Stimulated activated naive CD8-positive, alpha-beta T cell treated with anti-CD3 and anti-CD28 coated beads, Interleukin-15, Interleukin-2, amounts not matched to agents 100 U/mL and 50 U/mL, for 24 hours (primary cell): Measurements from ENCODE around the gene PLAGL1.
A peak's percentile ranks its signal among the peaks of the same experiment; 100 is the strongest.
"Not testable (repeated sequence)": the region's sequence is repeated elsewhere in the genome, so short reads cannot be mapped to it uniquely, and the experiment has no call there.

ENCODE experiments used
- ATAC-seq: fragments of 150-1000 bp; cut with Tn5 transposase; one replicate; pipeline ENCODE4 v1.10.0; 2021
- DNase-seq: peaks from one replicate; pipeline ENCODE4 v3.0.0; 2021

Gene PLAGL1, protein sequence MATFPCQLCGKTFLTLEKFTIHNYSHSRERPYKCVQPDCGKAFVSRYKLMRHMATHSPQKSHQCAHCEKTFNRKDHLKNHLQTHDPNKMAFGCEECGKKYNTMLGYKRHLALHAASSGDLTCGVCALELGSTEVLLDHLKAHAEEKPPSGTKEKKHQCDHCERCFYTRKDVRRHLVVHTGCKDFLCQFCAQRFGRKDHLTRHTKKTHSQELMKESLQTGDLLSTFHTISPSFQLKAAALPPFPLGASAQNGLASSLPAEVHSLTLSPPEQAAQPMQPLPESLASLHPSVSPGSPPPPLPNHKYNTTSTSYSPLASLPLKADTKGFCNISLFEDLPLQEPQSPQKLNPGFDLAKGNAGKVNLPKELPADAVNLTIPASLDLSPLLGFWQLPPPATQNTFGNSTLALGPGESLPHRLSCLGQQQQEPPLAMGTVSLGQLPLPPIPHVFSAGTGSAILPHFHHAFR

DNA sequence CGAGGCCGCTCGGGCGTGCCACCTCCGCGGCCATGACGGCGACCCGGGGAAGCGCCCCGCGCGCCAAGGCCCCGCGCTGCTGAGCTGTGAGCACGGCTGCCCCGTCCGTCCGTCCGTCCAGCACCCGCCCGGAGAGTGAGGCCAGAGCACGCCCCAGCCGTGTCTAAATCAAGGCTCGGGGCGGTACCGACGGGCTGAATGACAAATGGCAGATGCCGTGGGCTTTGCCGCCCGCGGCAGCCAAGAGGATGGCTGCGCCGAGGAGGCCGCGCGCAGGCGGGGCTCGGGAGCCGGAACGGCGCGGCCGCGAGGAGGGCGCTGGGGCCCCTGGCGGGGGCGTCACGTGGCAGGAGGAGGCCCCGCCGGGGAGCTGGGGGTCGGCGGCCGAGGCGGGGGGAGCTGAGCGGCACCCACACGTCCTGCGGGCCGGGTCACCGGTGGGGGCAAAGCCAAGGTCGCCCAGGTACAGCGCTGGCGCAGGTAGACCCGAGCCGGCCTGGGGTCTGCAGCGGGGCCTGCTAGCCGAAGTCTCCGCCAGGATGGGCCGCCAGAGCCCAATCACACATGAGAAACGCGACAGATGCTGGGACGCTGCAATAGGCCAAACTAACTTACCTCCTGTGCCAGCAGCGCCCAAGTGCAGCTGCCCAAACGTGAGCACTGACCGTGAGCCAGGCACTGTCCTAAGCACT is at the start of gene PLAGL1:
Gene PLAGL1, minus strand, starts transcription at position 140 of the 692 bp plus-strand sequence. CDS start 60,123 bp downstream, outside the sequence.
- DNase-seq (peak; percentile 32), ATAC-seq (peak; percentile 59)

DNA sequence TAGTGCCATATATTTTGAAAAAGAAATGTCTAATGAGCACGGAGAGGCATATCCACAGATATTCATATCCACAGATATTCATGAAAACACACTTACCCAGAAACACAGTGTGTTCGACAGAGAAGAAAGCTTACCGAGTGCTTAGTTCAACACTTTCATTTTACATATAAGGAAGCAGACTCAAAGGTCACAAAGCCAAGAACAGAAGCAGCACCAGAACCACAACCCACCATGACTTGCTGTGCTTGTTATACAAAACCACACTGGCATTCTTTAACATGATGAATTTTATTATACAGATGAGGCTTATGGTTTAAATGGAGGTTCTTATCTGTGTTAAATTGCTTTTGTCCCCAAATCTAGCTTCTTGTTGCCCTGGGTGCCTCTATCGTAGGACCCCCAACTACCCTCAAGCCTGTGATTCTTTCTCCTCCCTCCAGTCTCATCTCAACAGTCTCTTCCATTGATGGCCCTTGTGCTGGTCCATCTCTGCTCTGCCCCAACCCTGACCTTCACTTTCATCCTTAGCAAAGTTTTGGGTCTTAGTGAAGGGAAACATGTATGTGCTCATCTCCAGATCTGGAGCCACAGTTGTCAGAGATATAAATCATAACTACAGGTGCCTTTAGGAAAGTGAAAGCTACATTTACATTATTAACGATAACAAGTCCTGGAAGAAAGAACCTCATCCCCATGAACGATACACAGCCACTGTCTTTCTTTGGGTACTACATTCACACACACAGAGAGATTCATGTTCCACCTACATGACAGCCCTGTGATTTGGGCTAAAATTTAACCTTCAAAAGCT is 47.3 kb upstream of the PLAGL1 start:
- ATAC-seq, result peak; percentile 90
- peak; percentile 41 for DNase-seq

DNA sequence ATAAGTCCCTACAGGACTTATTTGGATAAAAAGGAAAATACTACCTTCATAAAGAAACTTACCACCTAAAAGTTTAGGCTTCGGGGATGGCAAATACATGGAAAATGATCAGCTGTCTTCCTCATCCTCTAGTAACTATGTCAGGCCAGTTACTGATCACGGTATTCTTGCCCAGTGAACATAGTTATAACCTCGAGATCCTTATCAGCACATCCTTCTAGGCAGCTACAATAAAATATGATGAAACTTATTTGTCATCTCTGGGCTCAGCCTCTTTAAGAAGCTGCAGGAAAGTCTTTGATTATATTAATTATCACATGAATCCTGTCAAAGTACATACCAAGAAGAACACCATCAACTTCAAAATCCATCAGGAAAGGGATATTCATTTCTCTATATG is 45.5 kb upstream of the PLAGL1 start:
- ATAC-seq (no peak), DNase-seq (no peak)

DNA sequence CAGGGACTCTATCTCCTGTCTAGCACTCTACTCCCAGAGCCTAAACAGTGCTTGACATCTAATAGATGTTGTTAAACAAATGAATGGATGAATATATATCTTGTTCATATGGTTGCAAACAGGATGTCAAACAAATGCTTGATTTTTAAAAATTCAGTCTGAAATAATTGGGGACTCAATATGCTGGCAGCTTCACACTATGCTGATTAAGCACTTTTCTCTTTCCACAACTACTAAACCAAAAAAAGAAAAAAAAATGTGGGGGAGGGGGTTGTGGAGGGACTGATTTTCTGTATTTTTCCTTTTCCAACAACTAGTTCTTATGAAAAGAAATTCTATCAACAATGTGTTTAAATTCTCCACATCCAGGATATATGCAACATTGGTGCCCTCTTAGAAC is 44.4 kb upstream of the PLAGL1 start:
- DNase-seq (no peak), ATAC-seq (no peak)

DNA sequence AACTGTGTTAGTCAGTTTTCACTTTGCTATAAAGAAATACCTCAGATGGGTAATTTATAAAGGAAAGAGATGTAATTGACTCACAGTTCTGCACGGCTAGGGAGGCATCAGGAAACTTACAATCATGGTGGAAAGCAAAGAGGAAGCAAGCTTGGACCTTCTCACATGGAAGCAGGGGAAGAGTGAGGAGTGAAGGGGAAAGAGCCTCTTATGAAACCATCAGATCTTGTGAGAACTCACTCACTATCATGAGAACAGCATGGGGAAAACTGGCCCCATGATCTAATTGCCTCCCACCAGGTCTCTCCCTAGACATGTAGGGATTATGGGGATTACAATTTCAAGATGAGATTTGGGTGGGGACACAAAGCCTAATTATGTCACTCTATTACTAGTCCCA is 41.3 kb upstream of the PLAGL1 start:
- DNase-seq (no peak), ATAC-seq (no peak)

DNA sequence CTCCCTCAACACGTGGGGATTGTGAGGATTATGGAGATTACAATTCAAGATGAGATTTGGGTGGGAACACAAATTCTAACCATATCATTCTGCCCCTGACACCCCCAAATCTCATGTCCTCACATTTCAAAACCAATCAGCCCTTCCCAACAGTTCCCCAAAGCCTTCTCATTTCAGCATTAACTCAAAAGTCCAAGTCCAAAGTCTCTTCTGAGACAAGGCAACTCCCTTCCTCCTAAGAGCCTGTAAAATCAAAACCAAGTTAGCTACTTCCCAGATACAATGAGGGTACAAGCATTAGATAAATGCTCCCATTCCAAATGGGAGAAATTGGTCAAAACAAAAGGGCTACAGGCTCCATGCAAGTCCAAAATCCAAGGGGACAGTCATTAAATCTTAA is 39.6 kb upstream of the PLAGL1 start:
- ATAC-seq (no peak), DNase-seq (no peak)

DNA sequence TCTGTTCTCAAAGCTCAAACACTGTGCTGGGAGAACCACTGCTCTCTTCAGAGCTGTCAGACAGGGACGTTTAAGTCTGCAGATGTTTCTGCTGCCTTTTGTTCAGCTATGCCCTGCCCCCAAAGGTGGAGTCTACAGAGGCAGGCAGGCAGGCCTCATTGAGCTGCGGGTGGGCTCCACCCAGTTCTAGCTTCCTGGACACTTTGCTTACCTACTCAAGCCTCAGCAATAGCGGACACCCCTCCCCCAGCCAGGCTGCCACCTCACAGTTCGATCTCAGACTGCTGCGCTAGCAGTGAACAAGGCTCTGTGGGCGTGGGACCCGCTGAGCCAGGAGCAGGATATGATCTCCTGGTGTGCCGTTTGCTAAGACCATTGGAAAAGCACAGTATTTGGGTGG is 38.6 kb upstream of the PLAGL1 start:
- ATAC-seq, DNase-seq: not testable (repeated sequence)

DNA sequence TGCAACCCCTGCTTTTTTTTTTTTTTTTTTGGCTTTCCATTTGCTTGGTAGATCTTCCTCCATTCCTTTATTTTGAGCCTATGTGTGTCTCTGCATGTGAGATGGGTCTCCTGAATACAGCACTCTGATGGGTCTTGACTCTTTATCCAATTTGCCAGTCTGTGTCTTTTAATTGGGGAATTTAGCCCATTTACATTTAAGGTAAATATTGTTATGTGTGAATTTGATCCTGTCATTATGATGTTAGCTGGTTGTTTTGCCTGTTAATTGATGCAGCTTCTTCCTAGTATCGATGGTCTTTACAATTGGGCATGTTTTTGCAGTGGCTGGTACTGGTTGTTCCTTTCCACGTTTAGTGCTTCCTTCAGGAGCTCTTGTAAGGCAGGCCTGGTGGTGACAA is 36.9 kb upstream of the PLAGL1 start:
- not testable (repeated sequence) for DNase-seq, ATAC-seq

DNA sequence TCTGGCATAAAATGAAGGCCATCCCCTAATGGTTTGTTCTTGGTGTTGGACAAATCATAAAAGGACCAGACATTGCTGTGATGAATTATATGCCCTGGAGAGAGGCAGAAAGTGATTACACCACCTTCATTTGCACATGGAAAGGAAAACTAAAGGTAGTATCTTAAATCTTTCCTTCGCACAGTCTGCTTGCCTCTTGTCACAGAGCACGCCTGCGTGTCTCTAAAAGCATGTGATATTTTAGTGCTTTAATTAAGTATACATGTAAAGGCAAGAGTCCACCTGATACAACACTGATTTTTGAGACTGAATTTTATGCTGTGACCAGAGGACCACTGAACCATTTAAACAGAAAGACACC is 28.8 kb upstream of the PLAGL1 start:
- no peak for DNase-seq
- ATAC-seq, result no peak

DNA sequence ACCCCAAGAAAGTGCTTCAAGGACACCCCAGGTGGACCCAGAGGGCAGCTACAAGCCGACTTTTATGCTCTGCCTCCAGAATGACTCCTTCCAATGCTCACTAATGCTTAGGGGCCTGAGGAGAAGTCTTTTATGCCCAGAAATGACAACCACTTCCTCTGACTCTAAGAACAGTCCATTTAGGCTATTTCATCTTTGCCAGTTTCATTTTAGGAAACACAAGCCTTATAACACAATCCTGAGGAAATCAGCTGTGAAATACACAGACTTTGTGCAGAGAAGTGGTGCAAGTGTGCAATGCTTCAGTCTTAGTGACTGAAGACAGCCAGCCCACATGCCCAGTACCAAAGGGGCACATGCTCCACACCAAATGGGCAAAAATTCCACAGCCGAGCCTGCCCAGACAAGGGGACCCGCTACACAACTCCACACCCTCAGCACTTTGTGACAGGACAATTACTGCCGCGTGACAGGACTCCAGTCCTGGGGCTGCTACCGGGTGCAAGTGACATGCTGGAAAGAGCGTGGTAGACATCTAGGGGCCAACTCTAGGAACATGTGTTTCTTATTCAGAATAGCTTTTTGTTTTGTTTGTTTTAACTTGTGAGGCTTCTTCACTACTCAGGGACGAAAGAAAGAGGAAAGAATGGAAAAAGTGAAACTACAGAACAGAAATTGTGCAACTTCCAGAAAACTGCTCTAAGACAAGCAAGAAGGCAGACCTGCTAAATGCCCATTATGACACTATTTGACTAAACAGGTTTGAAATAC is 28.2 kb upstream of the PLAGL1 start:
- peak; percentile 14 for DNase-seq
- peak; percentile 32 for ATAC-seq

DNA sequence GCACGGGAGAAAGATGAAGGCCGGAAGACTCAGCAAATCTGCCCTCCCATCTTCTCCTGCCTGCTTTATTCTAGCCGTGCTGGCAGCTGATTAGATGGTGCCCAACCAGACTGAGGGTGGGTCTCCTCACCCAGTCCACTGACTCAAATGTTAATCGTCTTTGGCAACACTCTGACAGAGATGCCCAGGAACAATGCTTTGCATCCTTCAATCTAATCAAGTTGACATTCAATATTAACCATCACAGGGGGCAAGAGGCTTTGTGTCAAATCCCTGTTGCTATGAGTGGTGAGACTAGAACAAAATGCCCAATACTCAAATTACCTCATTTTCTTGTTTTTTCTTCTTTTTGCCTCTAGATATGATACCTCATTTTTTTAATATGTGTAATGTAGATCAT is 27.4 kb upstream of the PLAGL1 start:
- ATAC-seq (no peak), DNase-seq (no peak)

DNA sequence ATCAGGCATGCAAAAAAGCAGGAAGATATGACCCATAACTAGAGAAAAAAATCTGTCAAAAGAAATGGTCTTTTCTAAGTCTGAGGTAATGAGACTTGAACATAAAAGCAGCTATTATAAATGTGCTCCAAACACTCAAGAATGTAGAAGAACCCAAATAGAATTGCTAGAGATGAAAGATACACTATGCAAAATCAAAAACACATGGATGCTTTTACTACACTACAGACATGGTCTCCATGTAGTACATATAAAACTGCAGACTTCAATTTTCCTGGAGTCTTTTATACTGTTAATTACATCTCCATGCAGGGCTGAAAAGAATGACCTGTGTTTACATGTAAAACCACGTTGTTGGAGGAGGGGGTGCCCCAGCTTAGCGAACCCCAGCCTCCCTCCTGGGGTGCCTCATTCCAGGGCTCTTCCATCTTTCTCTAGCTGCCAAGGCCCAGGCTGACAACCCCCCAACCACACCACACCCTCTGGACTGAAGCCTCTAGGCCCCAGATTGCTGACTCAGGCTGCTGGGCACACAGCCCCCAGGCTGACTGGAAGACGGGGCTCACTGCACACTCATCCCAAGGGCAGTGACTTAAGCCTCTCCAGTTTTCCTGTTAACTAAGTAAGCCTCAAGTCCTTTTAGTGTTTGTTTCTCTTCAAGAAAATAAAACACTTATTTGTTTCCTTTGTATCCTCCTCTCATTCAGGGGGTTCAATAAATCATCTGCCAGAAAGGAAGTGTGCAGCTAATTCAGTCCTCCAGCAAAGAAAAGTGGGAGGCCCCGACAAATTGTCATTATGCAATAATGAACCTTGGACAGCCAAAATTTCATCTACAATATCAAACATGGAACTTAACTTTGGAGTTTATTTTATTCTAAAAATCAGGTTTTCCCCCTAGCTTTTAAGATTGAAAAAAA is 26.0 kb upstream of the PLAGL1 start:
- ATAC-seq (no peak), DNase-seq (no peak)

DNA sequence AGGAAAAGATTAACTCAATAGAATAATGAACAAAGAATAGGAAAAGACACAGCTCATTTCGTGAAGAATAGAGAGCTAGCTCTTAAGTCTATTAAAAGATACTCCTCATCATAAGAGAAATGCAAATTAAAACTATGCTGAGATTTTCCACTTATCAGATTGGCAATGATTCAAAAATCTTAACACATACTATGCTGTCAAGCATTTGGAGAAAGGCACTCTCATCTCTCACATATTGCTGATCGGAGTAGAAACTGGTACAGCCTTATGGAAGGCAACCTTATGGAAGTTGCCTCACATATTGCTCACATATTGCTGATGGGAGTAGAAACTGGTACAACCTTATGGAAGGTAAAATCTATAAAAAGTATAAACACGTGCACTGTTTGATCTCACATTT is 21.4 kb upstream of the PLAGL1 start:
- ATAC-seq, result no peak
- DNase-seq, result no peak

DNA sequence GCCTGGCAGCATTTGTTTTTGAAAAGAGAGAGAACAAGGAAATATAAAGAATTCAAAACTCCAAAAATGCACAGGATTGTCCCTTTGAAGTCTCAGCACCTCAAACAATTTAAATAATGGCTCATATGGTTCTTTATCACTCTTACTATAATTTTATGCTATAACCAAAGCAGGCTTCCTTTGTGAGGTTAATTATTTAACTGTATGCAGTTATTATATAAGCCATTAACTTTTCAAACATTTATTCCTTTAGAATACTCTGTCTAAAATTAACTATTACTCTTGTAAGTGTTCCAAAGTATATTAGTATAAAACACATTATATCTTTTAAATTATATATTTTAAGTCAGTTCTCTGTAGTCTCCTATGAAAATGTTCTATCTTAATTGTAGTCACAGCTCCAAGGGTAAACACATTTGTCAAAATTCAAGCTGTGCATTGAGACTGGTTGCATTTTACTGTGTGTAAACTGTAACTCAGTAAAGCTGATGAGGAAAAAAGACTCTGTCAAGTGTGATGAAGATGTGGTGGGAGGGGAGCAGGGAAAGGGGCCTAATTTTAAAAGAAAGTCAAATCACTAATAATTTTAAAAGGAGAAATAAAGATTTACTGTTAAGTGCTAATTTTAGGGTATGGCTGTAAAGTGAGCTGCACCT is 20.0 kb upstream of the PLAGL1 start:
- no peak for DNase-seq
- ATAC-seq, result no peak

DNA sequence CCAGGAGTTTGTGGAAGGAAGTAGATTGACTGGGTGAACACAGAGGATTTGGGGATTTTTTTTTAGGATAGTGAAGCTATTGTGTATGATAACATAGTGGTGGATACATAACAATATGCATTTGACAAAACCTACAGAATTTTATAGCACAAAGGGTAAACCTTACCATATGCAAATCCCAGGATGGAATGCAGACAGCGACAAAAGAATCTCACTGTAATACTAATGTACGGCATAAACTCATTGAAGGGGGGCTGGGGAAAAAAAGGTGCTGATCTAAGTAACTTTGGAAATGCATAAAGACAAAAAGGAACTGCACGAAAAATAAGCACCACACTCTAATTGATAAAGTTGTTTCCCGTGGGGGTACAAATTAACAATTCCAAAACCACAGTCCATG is 15.2 kb upstream of the PLAGL1 start:
- ATAC-seq (no peak), DNase-seq (no peak)

DNA sequence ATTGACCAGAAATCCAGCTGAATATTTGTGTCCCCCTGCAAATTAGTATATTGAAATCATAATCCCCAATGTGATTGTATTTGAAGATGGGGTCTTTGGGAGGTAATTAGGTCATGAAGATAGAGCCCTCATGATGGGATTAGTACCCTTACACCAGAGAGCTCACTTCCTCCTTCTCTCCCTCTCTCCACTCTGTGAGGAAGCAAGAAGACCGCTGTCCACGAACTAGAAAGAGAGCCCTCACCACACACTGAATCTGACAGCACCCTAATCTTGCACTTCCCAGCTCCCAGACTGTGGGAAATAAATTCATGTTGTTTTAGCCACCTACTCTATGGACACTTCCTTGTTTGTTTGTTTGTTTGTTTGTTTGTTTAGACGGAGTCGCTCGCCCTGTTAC is 11.9 kb upstream of the PLAGL1 start:
- ATAC-seq (no peak), DNase-seq (no peak)

DNA sequence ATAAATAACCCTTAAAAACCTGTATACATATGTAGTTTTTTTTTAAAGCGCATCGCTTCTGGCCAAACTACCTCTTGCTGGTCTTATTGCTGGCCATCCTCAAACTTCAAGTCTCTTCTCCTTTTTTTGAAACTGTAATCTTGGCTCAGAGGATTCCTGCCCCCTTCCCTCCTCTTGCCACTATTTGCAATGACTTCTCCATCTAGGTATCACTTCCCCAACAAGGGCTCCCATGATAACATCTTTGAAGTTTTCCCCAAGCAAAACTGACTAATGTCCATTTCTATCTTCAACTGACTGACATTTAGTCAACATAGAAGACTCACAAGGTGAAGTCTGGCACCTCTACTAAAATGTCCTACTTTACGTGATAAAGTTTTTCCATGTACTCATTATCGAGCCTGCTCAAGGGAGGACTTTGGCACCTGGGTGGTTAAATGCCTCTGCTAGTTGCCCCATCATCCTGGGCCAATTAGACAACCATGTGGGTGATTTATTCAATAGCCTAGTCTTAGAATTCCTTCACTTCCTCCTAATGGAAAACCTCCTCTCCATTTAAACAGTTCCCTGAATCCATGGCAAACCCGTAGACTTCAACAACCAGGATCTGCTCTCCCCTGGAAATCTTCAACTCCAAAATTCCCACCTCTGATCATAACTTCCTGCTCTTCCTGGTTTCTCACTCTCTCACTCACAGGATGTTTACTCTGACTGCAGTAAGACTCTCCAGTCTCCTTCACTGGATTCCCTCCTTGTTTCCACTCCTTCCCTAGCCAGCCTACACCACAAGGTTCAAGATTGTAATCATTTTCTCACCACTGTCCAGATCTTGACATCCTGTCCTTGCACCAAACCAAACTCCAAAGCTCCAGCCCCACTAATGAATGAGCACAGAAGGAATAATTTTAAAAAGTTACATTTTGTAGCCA is 9.4 kb upstream of the PLAGL1 start:
- DNase-seq (no peak), ATAC-seq (peak; percentile 40)

DNA sequence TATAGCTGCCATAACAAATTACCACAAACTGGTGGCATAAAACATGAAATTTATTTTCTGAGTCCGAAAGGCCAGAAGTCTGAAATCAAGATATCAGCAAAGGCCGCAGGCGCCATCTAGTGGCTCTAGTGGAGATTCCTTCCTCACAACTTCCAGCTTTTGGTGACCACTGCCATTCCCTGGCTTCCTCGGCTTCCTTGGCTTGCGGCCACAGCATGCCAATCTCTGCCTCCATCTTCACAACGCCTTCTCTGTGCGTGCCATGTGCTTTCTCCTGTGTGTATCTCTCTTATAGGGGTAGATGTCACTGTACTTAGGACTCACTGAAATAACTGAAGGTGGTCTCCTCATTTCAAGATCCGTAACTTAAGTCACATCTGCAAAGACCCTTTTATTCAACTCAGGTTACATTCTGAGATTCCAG is 5.4 kb upstream of the PLAGL1 start:
- ATAC-seq, result no peak
- DNase-seq, result peak; percentile 64

DNA sequence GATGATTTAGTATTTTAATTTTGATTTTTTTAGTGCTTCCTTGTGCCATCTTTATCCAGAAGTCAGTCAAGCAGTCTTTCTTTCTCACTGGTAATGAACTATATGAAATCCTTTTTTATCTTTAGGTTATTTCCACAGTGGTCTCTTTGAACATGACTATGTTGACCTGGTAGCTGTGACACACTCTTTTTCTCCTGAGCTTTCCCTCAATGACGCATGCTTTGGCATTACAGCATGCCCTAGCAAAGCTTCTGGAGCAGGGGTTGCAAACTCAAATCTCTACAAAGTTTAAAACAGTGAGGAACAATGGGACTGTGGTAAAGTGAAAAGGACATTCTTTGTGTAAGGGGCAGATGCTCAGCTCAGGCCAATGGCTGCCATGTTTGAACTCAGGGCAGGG is 4.5 kb upstream of the PLAGL1 start:
- ATAC-seq (no peak), DNase-seq (no peak)
